IPS-20b (cell line): Measurements from ENCODE around the gene NCAPD3.
"Not testable (repeated sequence)": the region's sequence is repeated elsewhere in the genome, so short reads cannot be mapped to it uniquely, and the experiment has no call there.

ENCODE experiments used
- H3K27ac ChIP-seq: one replicate; pipeline ENCODE4 v1.5.1; 2013; ENCODE audit warnings: low read length
- H3K27me3 ChIP-seq: 2 replicates; pipeline ENCODE4 v1.6.1; 2013; ENCODE audit warnings: mild to moderate bottlenecking, low read length, inconsistent platforms; ENCODE audit not compliant: insufficient read depth
- H3K36me3 ChIP-seq: 2 replicates; pipeline ENCODE4 v1.6.1; 2013; ENCODE audit warnings: low read depth, mild to moderate bottlenecking, inconsistent platforms, low read length, moderate library complexity; ENCODE audit not compliant: insufficient read depth
- H3K4me1 ChIP-seq: 2 replicates; pipeline ENCODE4 v1.6.1; 2013; ENCODE audit warnings: mild to moderate bottlenecking, control low read depth, inconsistent platforms, low read length, moderate library complexity; ENCODE audit not compliant: insufficient read depth
- H3K4me3 ChIP-seq: 2 replicates; pipeline ENCODE4 v1.5.1; 2013; ENCODE audit warnings: mild to moderate bottlenecking, low read length, inconsistent platforms
- H3K9ac ChIP-seq: 2 replicates; pipeline ENCODE4 v1.6.1; 2013; ENCODE audit warnings: low read depth, mild to moderate bottlenecking, inconsistent platforms, low read length, moderate library complexity
- H3K9me3 ChIP-seq: 2 replicates; pipeline ENCODE4 v1.6.1; 2013; ENCODE audit warnings: mild to moderate bottlenecking, low read depth, low read length, inconsistent platforms; ENCODE audit not compliant: insufficient read depth

NCAPD3 gene

GRCh38 chr11:134207538-134208239 lies 16.1 kb downstream of the NCAPD3 start:
- peaks cover 87% of the 10 kb centered on the region for H3K36me3 ChIP-seq
- no peak overlapping the region for H3K4me3 ChIP-seq
- no peaks in the 10 kb centered on the region for H3K4me1 ChIP-seq
- H3K9ac ChIP-seq, result no peak overlapping the region
- no peaks in the 10 kb centered on the region for H3K27me3 ChIP-seq
- no peaks in the 10 kb centered on the region for H3K9me3 ChIP-seq
- no peak overlapping the region for H3K27ac ChIP-seq

GRCh38 chr11:134206185-134206584 lies 17.6 kb downstream of the NCAPD3 start:
- H3K9me3 ChIP-seq, result no peaks in the 10 kb centered on the region
- H3K27me3 ChIP-seq, result no peaks in the 10 kb centered on the region
- H3K9ac ChIP-seq, result no peak overlapping the region
- no peak overlapping the region for H3K27ac ChIP-seq
- H3K4me1 ChIP-seq, result no peaks in the 10 kb centered on the region
- H3K4me3 ChIP-seq, result no peak overlapping the region
- peaks cover 93% of the 10 kb centered on the region for H3K36me3 ChIP-seq

GRCh38 chr11:134205729-134206128 lies 18.0 kb downstream of the NCAPD3 start:
- Histone ChIP-seq H3K4me3 (no peak overlapping the region), H3K9me3 (no peaks in the 10 kb centered on the region), H3K36me3 (peaks cover 93% of the 10 kb centered on the region), H3K27ac (no peak overlapping the region), H3K27me3 (no peaks in the 10 kb centered on the region), H3K9ac (no peak overlapping the region), H3K4me1 (no peaks in the 10 kb centered on the region)

- no peaks in the 10 kb centered on the region for H3K9me3 ChIP-seq
- no peaks in the 10 kb centered on the region for H3K4me1 ChIP-seq
- no peak overlapping the region for H3K27ac ChIP-seq
- H3K4me3 ChIP-seq, result no peak overlapping the region
- H3K9ac ChIP-seq, result no peak overlapping the region
- H3K36me3 ChIP-seq, result peaks cover 82% of the 10 kb centered on the region
- H3K27me3 ChIP-seq, result no peaks in the 10 kb centered on the region
These were observed 21.1 kb downstream of the NCAPD3 start for GRCh38 chr11:134202661-134203060.

GRCh38 chr11:134200688-134201087 lies 23.1 kb downstream of the NCAPD3 start:
- no peaks in the 10 kb centered on the region for H3K4me1 ChIP-seq
- no peak overlapping the region for H3K4me3 ChIP-seq
- H3K36me3 ChIP-seq, result peaks cover 82% of the 10 kb centered on the region
- H3K9me3 ChIP-seq, result no peaks in the 10 kb centered on the region
- no peak overlapping the region for H3K9ac ChIP-seq
- H3K27me3 ChIP-seq, result no peaks in the 10 kb centered on the region
- H3K27ac ChIP-seq, result no peak overlapping the region

GRCh38 chr11:134199531-134199930 lies 24.2 kb downstream of the NCAPD3 start:
- no peak overlapping the region for H3K4me3 ChIP-seq
- no peaks in the 10 kb centered on the region for H3K27me3 ChIP-seq
- H3K9me3 ChIP-seq, result no peaks in the 10 kb centered on the region
- H3K36me3 ChIP-seq, result peaks cover 80% of the 10 kb centered on the region
- H3K4me1 ChIP-seq, result no peaks in the 10 kb centered on the region
- no peak overlapping the region for H3K27ac ChIP-seq
- H3K9ac ChIP-seq, result no peak overlapping the region

GRCh38 chr11:134196756-134197155 lies 27.0 kb downstream of the NCAPD3 start:
- no peak overlapping the region for H3K9ac ChIP-seq
- no peak overlapping the region for H3K4me3 ChIP-seq
- H3K9me3 ChIP-seq, result no peaks in the 10 kb centered on the region
- H3K27ac ChIP-seq, result no peak overlapping the region
- no peaks in the 10 kb centered on the region for H3K27me3 ChIP-seq
- peaks cover 80% of the 10 kb centered on the region for H3K36me3 ChIP-seq
- H3K4me1 ChIP-seq, result no peaks in the 10 kb centered on the region

GRCh38 chr11:134188092-134188491 lies 35.7 kb downstream of the NCAPD3 start:
- H3K4me1 ChIP-seq, H3K27me3 ChIP-seq, H3K4me3 ChIP-seq, H3K27ac ChIP-seq, H3K9ac ChIP-seq, H3K9me3 ChIP-seq: not testable (repeated sequence)
- H3K36me3 ChIP-seq, result peaks cover 97% of the 10 kb centered on the region

GRCh38 chr11:134181707-134182106 lies 42.1 kb downstream of the NCAPD3 start:
- Histone ChIP-seq H3K4me3 (no peak overlapping the region), H3K9me3 (no peaks in the 10 kb centered on the region), H3K9ac (no peak overlapping the region), H3K4me1 (no peaks in the 10 kb centered on the region), H3K27me3 (no peaks in the 10 kb centered on the region), H3K27ac (no peak overlapping the region), H3K36me3 (peaks cover 97% of the 10 kb centered on the region)

- Histone ChIP-seq H3K4me3 (no peak overlapping the region), H3K27ac (no peak overlapping the region), H3K36me3 (peaks cover 99% of the 10 kb centered on the region), H3K4me1 (no peaks in the 10 kb centered on the region), H3K9ac (no peak overlapping the region), H3K9me3 (peaks cover 4% of the 10 kb centered on the region), H3K27me3 (no peaks in the 10 kb centered on the region)
These were observed 45.6 kb downstream of the NCAPD3 start for GRCh38 chr11:134178032-134178674.

GRCh38 chr11:134176284-134176683 lies 47.5 kb downstream of the NCAPD3 start:
- Histone ChIP-seq H3K9ac (no peak overlapping the region), H3K4me3 (no peak overlapping the region), H3K9me3 (peaks cover 22% of the 10 kb centered on the region), H3K27ac (no peak overlapping the region), H3K4me1 (no peaks in the 10 kb centered on the region), H3K27me3 (no peaks in the 10 kb centered on the region), H3K36me3 (peaks cover 99% of the 10 kb centered on the region)

- Histone ChIP-seq H3K9me3 (peaks cover 51% of the 10 kb centered on the region), H3K9ac (no peak overlapping the region), H3K4me1 (no peaks in the 10 kb centered on the region), H3K27ac (no peak overlapping the region), H3K36me3 (peaks cover 100% of the 10 kb centered on the region), H3K27me3 (no peaks in the 10 kb centered on the region), H3K4me3 (no peak overlapping the region)
These were observed 50.5 kb downstream of the NCAPD3 start for GRCh38 chr11:134173296-134173695.
